Gastroesophageal sphincter (tissue), 4 donors: ENCODE measurements around the gene DHDH. TPM values are rescaled to one million over a fixed set of nuclear protein-coding genes. Genes with fewer than 3 reads are reported as not detected.

Experiments used
- ATAC-seq: fragments of 150-250 bp; one replicate; pipeline ENCODE4 v1.9.1; 2016; ENCODE audit warnings: mild to moderate bottlenecking, moderate library complexity
- H3K27ac ChIP-seq, 4 donors: fragments of 200-600 bp; sonication (generic) in 3 of 4; 1 replicate in 3 of 4; 2 replicates in 1 of 4; pipeline ENCODE4 v1.5.1; 2016 to 2019
- H3K27me3 ChIP-seq: fragments of 200-600 bp; sonication (generic); one replicate; pipeline ENCODE4 v1.5.1; 2019
- H3K36me3 ChIP-seq, 2 donors: fragments of 200-600 bp; sonication (generic); one replicate each; pipeline ENCODE4 v1.5.1; 2019; ENCODE audit warnings: control low read depth in 1 of 2
- H3K4me1 ChIP-seq, 3 donors: fragments of 200-600 bp; sonication (generic); 1 replicate in 2 of 3; 2 replicates in 1 of 3; pipeline ENCODE4 v1.5.1; 2016 to 2019; ENCODE audit warnings: control low read depth in 2 of 3
- H3K4me3 ChIP-seq, 2 donors: fragments of 200-600 bp; sonication (generic); one replicate each; pipeline ENCODE4 v1.5.1; 2019; ENCODE audit warnings: mild to moderate bottlenecking in 1 of 2, moderate library complexity in 1 of 2
- H3K9me3 ChIP-seq, 3 donors: fragments of 200-600 bp; sonication (generic); one replicate each; pipeline ENCODE4 v1.5.1; 2017 to 2019; ENCODE audit warnings: control low read depth in 2 of 3
- EP300 ChIP-seq: sonication (generic); formaldehyde crosslinking; IDR thresholded peaks from one replicate; pipeline ENCODE4 v1.6.1; 2017; ENCODE audit warnings: antibody characterized with exemption, mild to moderate bottlenecking
- POLR2A ChIP-seq, 2 donors: fragments of 450-650 bp; IDR thresholded peaks; one replicate each; pipeline ENCODE4 v1.6.1; 2017; ENCODE audit warnings: antibody characterized with exemption in 2 of 2, mild to moderate bottlenecking in 2 of 2, moderate library complexity in 1 of 2
- POLR2AphosphoS5 ChIP-seq: sonication (generic); formaldehyde crosslinking; IDR thresholded peaks from one replicate; pipeline ENCODE4 v1.6.1; 2017; ENCODE audit warnings: antibody characterized with exemption
- WGBS, 2 donors: methylation state at CpG; one replicate each; pipeline ENCODE4 v1.1.5; 2018; ENCODE audit warnings: low coverage in 1 of 2; 5-methylcytosine and 5-hydroxymethylcytosine counted together
- total RNA-seq, 4 donors: library from RNA; depleted of rRNA; stranded (reverse); fragments of >200 nt; gene quantifications; one replicate each; pipeline ENCODE4 v1.1.0, GENCODE V29; 2016
- TF ChIP-seq, protein P1 (sequence below), 4 experiments: fragments of 200-600 bp in 2 of 4; fragments of 450-650 bp in 2 of 4; sonication (generic) in 1 of 4; IDR thresholded peaks; one replicate each; pipeline ENCODE4 v1.5.1; 2017 to 2019; ENCODE audit warnings: antibody characterized with exemption in 4 of 4, mild to moderate bottlenecking in 2 of 4, moderate library complexity in 2 of 4

DHDH gene
- total RNA-seq, 4 donors from 2014 or later = 0.81 TPM; not detected in 3

GRCh38 chr19:48965806-48966540 lies 32.5 kb downstream of the DHDH start:
- ATAC-seq = peak; percentile 46
- 15 to 24% methylated on average over 15 to 19 of the region's 36 CpGs for WGBS, 2 donors
- Histone ChIP-seq H3K4me3 (peak overlapping the region; percentile 50 to 88), H3K27ac (peak overlapping the region; percentile 75 to 95 (median 93)), H3K4me1 (peaks cover 0 to 66% (median 31%) of the 10 kb centered on the region in 3 donors), H3K27me3 (no peaks in the 10 kb centered on the region), H3K9me3 (no peaks in the 10 kb centered on the region), H3K36me3 (peaks cover 0 to 48% of the 10 kb centered on the region in 2 donors)
- TF ChIP-seq EP300 (no peak), POLR2AphosphoS5 (no peak), POLR2A (IDR thresholded peaks at IDR 0.05) (no peak)
- TF ChIP-seq, protein P1, sequence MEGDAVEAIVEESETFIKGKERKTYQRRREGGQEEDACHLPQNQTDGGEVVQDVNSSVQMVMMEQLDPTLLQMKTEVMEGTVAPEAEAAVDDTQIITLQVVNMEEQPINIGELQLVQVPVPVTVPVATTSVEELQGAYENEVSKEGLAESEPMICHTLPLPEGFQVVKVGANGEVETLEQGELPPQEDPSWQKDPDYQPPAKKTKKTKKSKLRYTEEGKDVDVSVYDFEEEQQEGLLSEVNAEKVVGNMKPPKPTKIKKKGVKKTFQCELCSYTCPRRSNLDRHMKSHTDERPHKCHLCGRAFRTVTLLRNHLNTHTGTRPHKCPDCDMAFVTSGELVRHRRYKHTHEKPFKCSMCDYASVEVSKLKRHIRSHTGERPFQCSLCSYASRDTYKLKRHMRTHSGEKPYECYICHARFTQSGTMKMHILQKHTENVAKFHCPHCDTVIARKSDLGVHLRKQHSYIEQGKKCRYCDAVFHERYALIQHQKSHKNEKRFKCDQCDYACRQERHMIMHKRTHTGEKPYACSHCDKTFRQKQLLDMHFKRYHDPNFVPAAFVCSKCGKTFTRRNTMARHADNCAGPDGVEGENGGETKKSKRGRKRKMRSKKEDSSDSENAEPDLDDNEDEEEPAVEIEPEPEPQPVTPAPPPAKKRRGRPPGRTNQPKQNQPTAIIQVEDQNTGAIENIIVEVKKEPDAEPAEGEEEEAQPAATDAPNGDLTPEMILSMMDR (IDR thresholded peaks at IDR 0.05) = no peak

- peak overlapping the region; percentile 75 to 95 (median 93) for H3K27ac ChIP-seq
- H3K4me1 ChIP-seq = peaks cover 0 to 69% (median 31%) of the 10 kb centered on the region in 3 donors
- H3K4me3 ChIP-seq = peak overlapping the region; percentile 50 to 88
- H3K36me3 ChIP-seq = peaks cover 0 to 52% of the 10 kb centered on the region in 2 donors
- no peaks in the 10 kb centered on the region for H3K9me3 ChIP-seq
- no peaks in the 10 kb centered on the region for H3K27me3 ChIP-seq
- TF ChIP-seq POLR2AphosphoS5 (no peak), POLR2A (IDR thresholded peaks at IDR 0.05) (no peak), EP300 (no peak)
- TF ChIP-seq, protein P1 (IDR thresholded peaks at IDR 0.05) = no peak
- no peak for ATAC-seq
- WGBS, 2 donors = 85 to 100% methylated on average over 1 to 6 of the region's 10 CpGs
These were observed 33.2 kb downstream of the DHDH start for GRCh38 chr19:48966541-48967345.

DNA sequence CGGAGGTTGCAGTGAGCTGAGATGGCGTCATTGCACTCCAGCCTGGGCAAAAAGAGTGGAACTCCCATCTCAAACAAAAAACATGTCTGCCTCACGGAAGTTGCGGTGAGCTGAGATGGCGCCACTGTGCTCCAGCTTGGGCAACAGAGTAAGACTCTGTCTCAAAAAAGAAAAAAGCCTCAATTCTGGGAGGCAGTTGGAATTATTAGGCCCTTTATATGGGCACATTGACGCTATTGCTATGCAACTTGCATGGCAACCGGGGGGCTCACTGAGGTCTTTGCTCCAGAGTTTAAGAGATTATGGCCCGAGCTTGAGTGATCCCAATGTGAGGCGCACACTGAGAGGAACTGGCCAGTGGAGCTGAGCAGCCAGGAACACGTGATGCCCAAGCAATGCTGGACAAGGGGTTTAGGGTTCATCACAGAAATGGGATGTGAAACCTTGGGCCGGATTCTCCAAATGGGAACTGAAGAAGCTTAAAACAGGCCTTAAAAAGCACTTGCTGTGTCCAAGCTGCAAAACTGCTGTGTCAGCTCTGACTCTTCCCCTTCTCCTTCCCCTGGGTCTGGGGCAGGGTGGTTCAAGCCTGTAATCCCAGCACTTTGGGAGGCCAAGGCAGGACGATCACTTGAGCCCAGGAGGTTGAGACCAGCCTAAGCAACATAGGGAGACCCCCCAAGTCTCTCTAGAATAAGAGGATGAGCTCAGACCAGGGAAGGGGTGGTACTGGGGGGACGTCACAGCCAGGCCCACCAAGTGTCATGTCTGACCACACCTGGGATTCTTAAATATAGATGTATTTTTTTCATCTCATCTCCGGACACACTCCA lies 34.1 kb downstream of the DHDH start:
- WGBS, 2 donors = 72 to 85% methylated on average over 6 to 12 of the region's 14 CpGs
- TF ChIP-seq, protein P1 (IDR thresholded peaks at IDR 0.05) = no peak
- peak; percentile 26 for TF ChIP-seq POLR2AphosphoS5
- TF ChIP-seq POLR2A (IDR thresholded peaks at IDR 0.05) = peak in 1 of 2 donors; percentile 17
- Histone ChIP-seq H3K9me3 (no peaks in the 10 kb centered on the region), H3K36me3 (peaks cover 0 to 61% of the 10 kb centered on the region in 2 donors), H3K4me1 (peaks cover 0 to 62% (median 31%) of the 10 kb centered on the region in 3 donors), H3K27ac (peak overlapping the region in 3 of 4 donors; percentile 93 to 95 (median 93)), H3K27me3 (no peaks in the 10 kb centered on the region), H3K4me3 (peak overlapping the region in 1 of 2 donors; percentile 88)
- ATAC-seq = no peak

DNA sequence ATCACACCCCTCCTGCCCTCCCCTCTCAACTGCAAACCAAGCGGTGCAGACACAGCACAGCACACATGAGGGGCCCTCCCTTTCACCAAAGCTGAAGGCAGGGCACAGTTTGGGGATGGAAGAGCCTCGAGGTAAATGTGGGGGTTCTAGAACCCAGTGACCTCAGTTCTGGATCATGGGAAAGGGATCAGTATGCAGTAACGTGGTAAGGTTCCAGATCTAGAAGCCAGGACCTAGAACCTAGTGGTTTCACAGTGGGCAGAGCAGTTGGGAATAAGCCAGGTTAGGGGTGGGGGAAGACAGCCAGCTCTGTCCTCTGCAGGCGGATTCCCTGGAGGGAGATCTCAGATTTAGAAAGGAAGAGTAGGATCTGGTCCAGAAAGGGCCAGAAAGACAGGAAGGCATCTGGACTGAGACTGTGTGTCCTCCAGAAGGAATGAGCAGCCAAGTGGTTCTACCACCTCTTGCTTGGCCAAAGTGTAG lies 34.7 kb downstream of the DHDH start:
- H3K27me3 ChIP-seq = no peaks in the 10 kb centered on the region
- no peak overlapping the region for H3K4me3 ChIP-seq
- H3K4me1 ChIP-seq = peaks cover 0 to 56% (median 30%) of the 10 kb centered on the region in 3 donors
- TF ChIP-seq, protein P1 (IDR thresholded peaks at IDR 0.05) = no peak
- no peak for TF ChIP-seq EP300
- TF ChIP-seq POLR2AphosphoS5 = no peak
- TF ChIP-seq POLR2A (IDR thresholded peaks at IDR 0.05) = peak in 1 of 2 donors; percentile 11
- 44 to 60% methylated on average over 1 to 2 of the region's 4 CpGs for WGBS, 2 donors
- peaks cover 0 to 67% of the 10 kb centered on the region in 2 donors for H3K36me3 ChIP-seq
- no peaks in the 10 kb centered on the region for H3K9me3 ChIP-seq
- no peak for ATAC-seq
- H3K27ac ChIP-seq = peak overlapping the region in 3 of 4 donors; percentile 93 to 95 (median 93)
